ENCODE measurements around the gene TSPAN19.
"Not testable (repeated sequence)": the region's sequence is repeated elsewhere in the genome, so short reads cannot be mapped to it uniquely, and the experiment has no call there.

The TSPAN19 gene

DNA sequence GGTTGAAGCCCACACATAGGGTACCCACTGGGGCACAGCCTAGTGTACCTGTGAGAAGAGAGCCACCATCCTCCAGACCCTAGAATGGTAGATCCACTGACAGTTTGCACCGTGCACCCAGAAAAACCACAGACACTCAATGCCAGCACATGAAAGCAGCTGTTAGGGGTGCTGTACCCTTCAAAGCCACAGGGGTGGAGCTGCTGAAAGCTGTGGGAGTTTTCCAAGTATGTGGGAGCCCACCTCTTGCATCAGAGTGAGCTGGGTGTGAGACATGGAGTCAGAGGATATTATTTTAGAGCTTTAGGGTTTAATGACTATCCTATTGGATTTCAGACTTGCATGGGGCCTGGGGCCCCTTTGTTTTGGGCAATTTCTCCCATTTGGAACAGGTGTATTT lies 30.5 kb downstream of the TSPAN19 start:
- H4K20me1 ChIP-seq (ENCODE audit: low read depth, low read length) = no peaks in the 10 kb centered on the region
- H3K9ac ChIP-seq (ENCODE audit: low read length) = no peak overlapping the region
- no peaks in the 10 kb centered on the region for H3K36me3 ChIP-seq (ENCODE audit: low read length)
- no peak for TF ChIP-seq EZH2phosphoT487 (conservative IDR thresholded peaks at IDR 0.05; ENCODE audit: low read length)
- TF ChIP-seq, protein P1, sequence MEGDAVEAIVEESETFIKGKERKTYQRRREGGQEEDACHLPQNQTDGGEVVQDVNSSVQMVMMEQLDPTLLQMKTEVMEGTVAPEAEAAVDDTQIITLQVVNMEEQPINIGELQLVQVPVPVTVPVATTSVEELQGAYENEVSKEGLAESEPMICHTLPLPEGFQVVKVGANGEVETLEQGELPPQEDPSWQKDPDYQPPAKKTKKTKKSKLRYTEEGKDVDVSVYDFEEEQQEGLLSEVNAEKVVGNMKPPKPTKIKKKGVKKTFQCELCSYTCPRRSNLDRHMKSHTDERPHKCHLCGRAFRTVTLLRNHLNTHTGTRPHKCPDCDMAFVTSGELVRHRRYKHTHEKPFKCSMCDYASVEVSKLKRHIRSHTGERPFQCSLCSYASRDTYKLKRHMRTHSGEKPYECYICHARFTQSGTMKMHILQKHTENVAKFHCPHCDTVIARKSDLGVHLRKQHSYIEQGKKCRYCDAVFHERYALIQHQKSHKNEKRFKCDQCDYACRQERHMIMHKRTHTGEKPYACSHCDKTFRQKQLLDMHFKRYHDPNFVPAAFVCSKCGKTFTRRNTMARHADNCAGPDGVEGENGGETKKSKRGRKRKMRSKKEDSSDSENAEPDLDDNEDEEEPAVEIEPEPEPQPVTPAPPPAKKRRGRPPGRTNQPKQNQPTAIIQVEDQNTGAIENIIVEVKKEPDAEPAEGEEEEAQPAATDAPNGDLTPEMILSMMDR (IDR thresholded peaks at IDR 0.05; ENCODE audit: insufficient read depth, low read length, poor library complexity, severe bottlenecking) = no peak
- H3K4me3 ChIP-seq (ENCODE audit: insufficient read depth, low read length, poor library complexity, severe bottlenecking) = no peak overlapping the region
- no peak overlapping the region for H2AFZ ChIP-seq (ENCODE audit: low read depth, low read length, severe bottlenecking)
- no peaks in the 10 kb centered on the region for H3K79me2 ChIP-seq (ENCODE audit: insufficient read depth, low read length)
- no peaks in the 10 kb centered on the region for H3F3A ChIP-seq (ENCODE audit: insufficient read depth)
- H3K9me2 ChIP-seq (replicated peaks; ENCODE audit: insufficient read depth, low read length) = no peaks in the 10 kb centered on the region
- H3K9me3 ChIP-seq (ENCODE audit: insufficient read depth, low read length) = no peaks in the 10 kb centered on the region
- no peaks in the 10 kb centered on the region for H3K27me3 ChIP-seq (ENCODE audit: low read length)
- H3K27ac ChIP-seq (ENCODE audit: low read depth, low read length) = no peak overlapping the region
- H3K4me2 ChIP-seq (ENCODE audit: low read depth, low read length, poor library complexity, severe bottlenecking) = no peak overlapping the region

GRCh38 chr12:85005047-85005446 lies 31.0 kb downstream of the TSPAN19 start:
- H3K36me3 ChIP-seq (ENCODE audit: low read length); H3K9me3 ChIP-seq (ENCODE audit: insufficient read depth, low read length); H2AFZ ChIP-seq (ENCODE audit: low read depth, low read length, severe bottlenecking); H3K27me3 ChIP-seq (ENCODE audit: low read length); H3K27ac ChIP-seq (ENCODE audit: low read depth, low read length); H3K79me2 ChIP-seq (ENCODE audit: insufficient read depth, low read length); H3K9ac ChIP-seq (ENCODE audit: low read length); H3K4me3 ChIP-seq (ENCODE audit: insufficient read depth, low read length, poor library complexity, severe bottlenecking); H3K4me2 ChIP-seq (ENCODE audit: low read depth, low read length, poor library complexity, severe bottlenecking); H3F3A ChIP-seq (ENCODE audit: insufficient read depth); H4K20me1 ChIP-seq (ENCODE audit: low read depth, low read length); H3K9me2 ChIP-seq (replicated peaks; ENCODE audit: insufficient read depth, low read length): not testable (repeated sequence)

DNA sequence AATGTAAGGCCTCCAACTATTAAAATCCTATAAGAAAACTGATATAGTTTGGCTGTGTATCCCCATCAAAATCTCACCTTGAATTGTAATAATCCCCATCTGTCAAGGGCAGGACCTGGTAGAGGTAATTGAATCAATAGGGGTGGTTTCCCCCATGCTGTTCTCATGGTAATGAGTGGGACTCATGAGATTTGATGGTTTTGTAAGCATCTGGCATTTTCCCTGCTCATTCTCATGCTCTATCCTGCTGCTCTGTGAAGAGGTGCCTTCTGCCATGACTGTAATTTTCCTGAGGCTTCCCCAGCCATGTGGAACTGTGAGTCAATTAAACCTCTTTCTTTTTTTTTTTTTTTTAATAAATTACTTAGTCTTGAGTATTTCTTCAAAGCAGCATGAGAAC lies 31.9 kb downstream of the TSPAN19 start:
- no peak overlapping the region for H3K27ac ChIP-seq (ENCODE audit: low read depth, low read length)
- no peak overlapping the region for H3K9ac ChIP-seq (ENCODE audit: low read length)
- H3K9me2 ChIP-seq (replicated peaks; ENCODE audit: insufficient read depth, low read length) = no peaks in the 10 kb centered on the region
- no peaks in the 10 kb centered on the region for H3K27me3 ChIP-seq (ENCODE audit: low read length)
- H3K79me2 ChIP-seq (ENCODE audit: insufficient read depth, low read length) = no peaks in the 10 kb centered on the region
- no peaks in the 10 kb centered on the region for H4K20me1 ChIP-seq (ENCODE audit: low read depth, low read length)
- H3F3A ChIP-seq (ENCODE audit: insufficient read depth) = no peaks in the 10 kb centered on the region
- no peak overlapping the region for H3K4me2 ChIP-seq (ENCODE audit: low read depth, low read length, poor library complexity, severe bottlenecking)
- TF ChIP-seq, protein P1 (IDR thresholded peaks at IDR 0.05; ENCODE audit: insufficient read depth, low read length, poor library complexity, severe bottlenecking) = no peak
- no peak for TF ChIP-seq EZH2phosphoT487 (conservative IDR thresholded peaks at IDR 0.05; ENCODE audit: low read length)
- no peak overlapping the region for H3K4me3 ChIP-seq (ENCODE audit: insufficient read depth, low read length, poor library complexity, severe bottlenecking)
- H2AFZ ChIP-seq (ENCODE audit: low read depth, low read length, severe bottlenecking) = no peak overlapping the region
- H3K36me3 ChIP-seq (ENCODE audit: low read length) = no peaks in the 10 kb centered on the region
- no peaks in the 10 kb centered on the region for H3K9me3 ChIP-seq (ENCODE audit: insufficient read depth, low read length)

GRCh38 chr12:85002778-85003296 lies 33.2 kb downstream of the TSPAN19 start:
- Histone ChIP-seq H3K4me2 (ENCODE audit: low read depth, low read length, poor library complexity, severe bottlenecking) (no peak overlapping the region), H3K9ac (ENCODE audit: low read length) (no peak overlapping the region), H3K79me2 (ENCODE audit: insufficient read depth, low read length) (no peaks in the 10 kb centered on the region), H3K9me2 (replicated peaks; ENCODE audit: insufficient read depth, low read length) (no peaks in the 10 kb centered on the region), H3K36me3 (ENCODE audit: low read length) (no peaks in the 10 kb centered on the region), H3K4me3 (ENCODE audit: insufficient read depth, low read length, poor library complexity, severe bottlenecking) (no peak overlapping the region), H3F3A (ENCODE audit: insufficient read depth) (no peaks in the 10 kb centered on the region), H3K27me3 (ENCODE audit: low read length) (no peaks in the 10 kb centered on the region), H3K9me3 (ENCODE audit: insufficient read depth, low read length) (no peaks in the 10 kb centered on the region), H4K20me1 (ENCODE audit: low read depth, low read length) (no peaks in the 10 kb centered on the region), H2AFZ (ENCODE audit: low read depth, low read length, severe bottlenecking) (no peak overlapping the region), H3K27ac (ENCODE audit: low read depth, low read length) (no peak overlapping the region)
- no peak for TF ChIP-seq EZH2phosphoT487 (conservative IDR thresholded peaks at IDR 0.05; ENCODE audit: low read length)

Measured in SU-DHL-6 (cell line).